ENCODE data around the gene B4GALT1. TPM values are rescaled to one million over a fixed set of nuclear protein-coding genes. Genes with fewer than 3 reads are reported as not detected.
A peak's percentile ranks its signal among the peaks of the same experiment; 100 is the strongest.

B4GALT1 gene
- total RNA-seq, 4 donors from 2014 or later = 42.3 to 60.4 (median 47.9) TPM

- H3K36me3 ChIP-seq = no peaks in the 10 kb centered on the region
- peaks cover 26 to 93% (median 49%) of the 10 kb centered on the region in 3 donors for H3K4me1 ChIP-seq
- no peaks in the 10 kb centered on the region for H3K9me3 ChIP-seq
- no peak for DNase-seq
- H3K27ac ChIP-seq = no peak overlapping the region
- intact Hi-C loops (cut with DNase I) = no loop called here
- H3K4me3 ChIP-seq = no peak overlapping the region
- H3K27me3 ChIP-seq = no peaks in the 10 kb centered on the region
- TF ChIP-seq POLR2A (IDR thresholded peaks at IDR 0.05) = no peak
- TF ChIP-seq CTCF (IDR thresholded peaks at IDR 0.05) = no peak
- 56 to 61% methylated on average over 3 of the region's 3 CpGs for WGBS, 2 donors
Observed at GRCh38 chr9:33154371-33154770, 12.8 kb downstream of the B4GALT1 start.

GRCh38 chr9:33153666-33154065, 13.5 kb downstream of the B4GALT1 start:
- intact Hi-C loops (cut with DNase I) = no loop called here
- Histone ChIP-seq H3K4me3 (no peak overlapping the region), H3K9me3 (no peaks in the 10 kb centered on the region), H3K27ac (no peak overlapping the region), H3K27me3 (no peaks in the 10 kb centered on the region), H3K4me1 (peaks cover 19 to 93% (median 45%) of the 10 kb centered on the region in 3 donors), H3K36me3 (no peaks in the 10 kb centered on the region)
- TF ChIP-seq POLR2A (IDR thresholded peaks at IDR 0.05) (no peak), CTCF (IDR thresholded peaks at IDR 0.05) (no peak)
- 61 to 77% methylated on average over 5 of the region's 5 CpGs for WGBS, 2 donors
- DNase-seq = no peak

- Histone ChIP-seq H3K27me3 (no peaks in the 10 kb centered on the region), H3K36me3 (no peaks in the 10 kb centered on the region), H3K9me3 (no peaks in the 10 kb centered on the region), H3K4me1 (peaks cover 13 to 93% (median 43%) of the 10 kb centered on the region in 3 donors), H3K27ac (no peak overlapping the region), H3K4me3 (no peak overlapping the region)
- intact Hi-C loops (cut with DNase I) = no loop called here
- no peak for DNase-seq
- 28 to 42% methylated on average over 2 of the region's 2 CpGs for WGBS, 2 donors
- TF ChIP-seq POLR2A (IDR thresholded peaks at IDR 0.05) (no peak), CTCF (IDR thresholded peaks at IDR 0.05) (no peak)
Observed at GRCh38 chr9:33153001-33153400, 14.1 kb downstream of the B4GALT1 start.

GRCh38 chr9:33151601-33152000, 15.5 kb downstream of the B4GALT1 start:
- no peak for DNase-seq
- Histone ChIP-seq H3K27ac (peak overlapping the region; percentile 37 to 83 (median 72)), H3K36me3 (no peaks in the 10 kb centered on the region), H3K9me3 (no peaks in the 10 kb centered on the region), H3K27me3 (no peaks in the 10 kb centered on the region), H3K4me1 (peaks cover 11 to 90% (median 34%) of the 10 kb centered on the region in 3 donors), H3K4me3 (no peak overlapping the region)
- TF ChIP-seq POLR2A (IDR thresholded peaks at IDR 0.05) (no peak), CTCF (IDR thresholded peaks at IDR 0.05) (no peak)
- 86 to 94% methylated on average over 2 of the region's 2 CpGs for WGBS, 2 donors
- intact Hi-C loops (cut with DNase I) = no loop called here

GRCh38 chr9:33151007-33151557, 16.1 kb downstream of the B4GALT1 start:
- WGBS, 2 donors = 33 to 41% methylated on average over 4 to 5 of the region's 5 CpGs
- intact Hi-C loops (cut with DNase I) = no loop called here
- peaks cover 11 to 90% (median 35%) of the 10 kb centered on the region in 3 donors for H3K4me1 ChIP-seq

More at GRCh38 chr9:33151007-33151557, 16.1 kb downstream of the B4GALT1 start:
- peaks cover 0 to 3% (median 0%) of the 10 kb centered on the region in 3 donors for H3K36me3 ChIP-seq
- DNase-seq = no peak
- peak overlapping the region; percentile 37 to 83 (median 72) for H3K27ac ChIP-seq
- TF ChIP-seq POLR2A (IDR thresholded peaks at IDR 0.05) (no peak), CTCF (IDR thresholded peaks at IDR 0.05) (no peak)
- H3K4me3 ChIP-seq = peak overlapping the region in 1 of 4 donors; percentile 1
- H3K27me3 ChIP-seq = no peaks in the 10 kb centered on the region
- H3K9me3 ChIP-seq = no peaks in the 10 kb centered on the region
